IPS-20b (cell line): Measurements from ENCODE around the gene XRCC6.
"Not testable (repeated sequence)": the region's sequence is repeated elsewhere in the genome, so short reads cannot be mapped to it uniquely, and the experiment has no call there.

ENCODE experiments used
- H3K27ac ChIP-seq: one replicate; pipeline ENCODE4 v1.5.1; 2013; ENCODE audit warnings: low read length
- H3K27me3 ChIP-seq: 2 replicates; pipeline ENCODE4 v1.6.1; 2013; ENCODE audit warnings: mild to moderate bottlenecking, low read length, inconsistent platforms; ENCODE audit not compliant: insufficient read depth
- H3K36me3 ChIP-seq: 2 replicates; pipeline ENCODE4 v1.6.1; 2013; ENCODE audit warnings: low read depth, mild to moderate bottlenecking, inconsistent platforms, low read length, moderate library complexity; ENCODE audit not compliant: insufficient read depth
- H3K4me1 ChIP-seq: 2 replicates; pipeline ENCODE4 v1.6.1; 2013; ENCODE audit warnings: mild to moderate bottlenecking, control low read depth, inconsistent platforms, low read length, moderate library complexity; ENCODE audit not compliant: insufficient read depth
- H3K4me3 ChIP-seq: 2 replicates; pipeline ENCODE4 v1.5.1; 2013; ENCODE audit warnings: mild to moderate bottlenecking, low read length, inconsistent platforms
- H3K9ac ChIP-seq: 2 replicates; pipeline ENCODE4 v1.6.1; 2013; ENCODE audit warnings: low read depth, mild to moderate bottlenecking, inconsistent platforms, low read length, moderate library complexity
- H3K9me3 ChIP-seq: 2 replicates; pipeline ENCODE4 v1.6.1; 2013; ENCODE audit warnings: mild to moderate bottlenecking, low read depth, low read length, inconsistent platforms; ENCODE audit not compliant: insufficient read depth

XRCC6 gene

GRCh38 chr22:41584881-41585280 is 36.2 kb upstream of the XRCC6 start:
- H3K9me3 ChIP-seq: no peaks in the 10 kb centered on the region
- no peaks in the 10 kb centered on the region; the same call in 1 of the 2 replicates for H3K27me3 ChIP-seq
- H3K4me3 ChIP-seq: no peak overlapping the region
- no peaks in the 10 kb centered on the region; the same call in 1 of the 2 replicates for H3K4me1 ChIP-seq
- H3K9ac ChIP-seq: no peak overlapping the region
- H3K27ac ChIP-seq: no peak overlapping the region
- H3K36me3 ChIP-seq: no peaks in the 10 kb centered on the region

DNA sequence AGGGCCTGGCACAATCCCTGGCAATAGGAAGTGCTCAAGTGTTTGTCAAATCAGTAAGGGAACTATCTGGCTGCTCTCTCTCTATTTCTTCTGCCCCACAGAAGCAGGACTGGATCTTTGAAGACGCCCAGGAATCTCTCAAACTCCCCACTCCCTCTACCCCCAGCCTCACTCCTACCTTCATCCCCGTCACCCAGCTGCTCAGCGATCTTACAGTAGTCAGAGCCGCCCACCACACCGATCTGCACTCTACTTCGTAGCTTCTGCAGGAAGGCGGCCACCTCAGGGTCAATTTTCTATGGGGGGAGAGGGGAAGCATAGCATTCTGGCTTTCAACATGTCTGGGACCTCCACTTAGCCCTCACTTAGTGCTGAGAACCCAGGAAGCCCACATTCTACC is 35.2 kb upstream of the XRCC6 start:
- Histone ChIP-seq H3K4me3 (no peak overlapping the region), H3K36me3 (no peaks in the 10 kb centered on the region), H3K4me1 (no peaks in the 10 kb centered on the region; the same call in 1 of the 2 replicates), H3K9ac (no peak overlapping the region), H3K27me3 (no peaks in the 10 kb centered on the region; the same call in 1 of the 2 replicates), H3K27ac (no peak overlapping the region), H3K9me3 (no peaks in the 10 kb centered on the region)

DNA sequence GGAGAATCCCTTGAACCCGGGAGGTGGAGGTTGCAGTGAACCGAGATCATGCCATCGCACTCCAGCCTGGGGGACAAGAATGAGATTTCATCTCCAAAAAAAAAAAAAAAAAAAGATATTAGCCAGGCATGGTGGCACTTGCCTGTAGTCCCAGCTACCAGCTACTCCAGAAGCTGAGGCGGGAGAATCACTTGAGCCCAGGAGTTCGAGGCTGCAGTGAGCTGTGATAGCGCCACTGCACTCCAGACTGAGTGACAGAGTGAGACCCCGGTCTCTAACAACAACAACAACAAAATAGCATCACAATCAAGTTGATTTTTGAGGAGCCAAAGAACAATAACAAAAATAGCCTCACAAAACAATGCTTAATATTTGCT is 33.8 kb upstream of the XRCC6 start:
- Histone ChIP-seq H3K36me3 (no peaks in the 10 kb centered on the region), H3K27ac (no peak overlapping the region), H3K9ac (no peak overlapping the region), H3K4me1 (no peaks in the 10 kb centered on the region; the same call in 1 of the 2 replicates), H3K4me3 (no peak overlapping the region), H3K9me3 (no peaks in the 10 kb centered on the region), H3K27me3 (no peaks in the 10 kb centered on the region; the same call in 1 of the 2 replicates)

- H3K4me3 ChIP-seq: peak within 1 kb of the TSS; percentile 91
- H3K36me3 ChIP-seq: no peaks in the 10 kb centered on the region
- no peaks in the 10 kb centered on the region; the same call in 1 of the 2 replicates for H3K27me3 ChIP-seq
- no peaks in the 10 kb centered on the region; the same call in 1 of the 2 replicates for H3K4me1 ChIP-seq
- H3K9ac ChIP-seq: peak within 1 kb of the TSS; percentile 77; the same call in 1 of the 2 replicates
- no peak within 1 kb of the TSS for H3K27ac ChIP-seq
- H3K9me3 ChIP-seq: no peaks in the 10 kb centered on the region
These were observed 31.5 kb upstream of the XRCC6 start, which contains the start of gene PMM1 for GRCh38 chr22:41589391-41590241. PMM1 (minus strand) TSS chr22:41589840; CDS start chr22:41589805, 35 bp downstream.

GRCh38 chr22:41593336-41593960 is 27.6 kb upstream of the XRCC6 start:
- H3K4me3 ChIP-seq, H3K9me3 ChIP-seq, H3K27me3 ChIP-seq, H3K4me1 ChIP-seq, H3K36me3 ChIP-seq, H3K27ac ChIP-seq, H3K9ac ChIP-seq: not testable (repeated sequence)

DNA sequence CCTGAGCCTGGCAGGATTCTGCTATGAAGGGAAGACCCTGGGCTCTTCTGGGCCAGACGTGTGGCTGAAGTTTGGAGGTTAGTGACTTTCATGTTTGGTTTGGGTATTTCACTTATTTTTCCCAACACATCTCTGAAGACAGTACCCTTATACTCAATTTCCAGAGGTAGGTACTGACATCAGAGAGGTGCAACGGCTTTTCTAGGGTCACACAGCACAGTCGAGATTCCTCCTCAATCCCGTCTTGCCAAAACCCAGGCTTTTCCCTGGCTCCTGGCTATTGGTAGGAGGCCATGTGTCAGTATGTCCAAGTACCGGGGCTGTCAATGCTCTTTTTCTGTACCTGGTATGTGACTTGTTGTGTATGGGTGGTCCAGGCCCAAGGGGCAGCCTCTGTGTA is 25.4 kb upstream of the XRCC6 start:
- H3K4me1 ChIP-seq: no peaks in the 10 kb centered on the region

DNA sequence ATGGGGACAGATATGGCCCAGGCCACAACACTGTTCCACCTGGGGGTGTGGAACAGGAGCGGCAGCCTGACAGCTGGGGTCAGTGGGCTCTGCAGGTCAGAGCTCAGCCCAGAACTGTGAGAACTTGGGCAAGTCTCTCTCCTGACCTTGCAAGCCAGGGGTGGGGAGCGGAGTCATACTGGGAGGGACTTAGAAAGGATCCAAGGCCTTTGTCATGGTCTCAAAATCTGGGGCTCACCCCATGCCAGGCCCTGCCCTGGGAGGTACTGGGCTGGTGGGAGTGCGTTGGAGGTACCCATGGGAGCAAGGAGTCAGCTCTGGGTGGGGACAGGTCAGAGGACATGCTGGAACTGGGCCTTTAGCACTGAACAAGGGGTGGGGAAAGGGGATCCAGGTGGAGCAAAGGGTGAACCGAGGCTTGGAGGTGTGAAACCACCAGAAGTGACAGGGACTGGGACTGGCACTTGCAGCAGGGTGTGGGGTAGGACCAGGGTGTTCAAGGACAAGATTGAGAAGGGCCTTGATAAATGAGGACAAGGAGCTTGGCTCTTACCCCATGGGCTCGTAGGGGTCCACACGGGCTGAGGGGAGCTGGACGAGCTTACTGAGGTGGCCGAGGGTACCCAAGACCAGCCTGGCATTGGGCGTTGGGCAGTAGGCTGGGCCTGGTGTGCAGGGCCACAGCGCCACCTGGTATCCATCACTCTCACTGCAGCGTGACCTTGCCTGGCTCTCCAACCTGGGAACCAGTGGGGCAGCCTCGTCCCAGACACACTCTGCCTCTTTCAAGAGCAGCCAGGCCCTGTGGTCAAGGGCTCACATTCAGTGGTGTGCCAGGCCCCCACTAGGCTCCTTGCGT is 24.1 kb upstream of the XRCC6 start:
- no peak overlapping the region for H3K27ac ChIP-seq

More for the DNA sequence above, 25.4 kb upstream of the XRCC6 start:
- peaks cover 6% of the 10 kb centered on the region for H3K36me3 ChIP-seq
- no peaks in the 10 kb centered on the region for H3K9me3 ChIP-seq
- no peak overlapping the region for H3K27ac ChIP-seq
- H3K4me3 ChIP-seq: no peak overlapping the region
- no peak overlapping the region for H3K9ac ChIP-seq
- H3K27me3 ChIP-seq: no peaks in the 10 kb centered on the region

DNA sequence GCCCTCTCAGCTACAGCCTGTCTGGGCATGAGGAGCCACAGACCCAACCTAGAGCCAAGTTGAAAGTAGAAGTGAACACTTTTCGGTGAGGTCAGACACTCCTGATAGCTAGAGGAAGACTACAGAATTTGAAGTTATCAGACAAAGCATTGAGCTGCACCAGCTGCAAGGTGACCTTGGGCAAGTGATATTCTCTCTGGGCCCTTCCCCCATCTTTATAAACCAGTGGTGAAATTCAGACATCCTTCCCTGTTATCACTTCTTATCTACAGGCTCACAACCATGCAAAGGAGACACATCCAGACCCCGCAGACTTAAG is 23.5 kb upstream of the XRCC6 start:
- H3K36me3 ChIP-seq: peaks cover 22% of the 10 kb centered on the region
- no peak overlapping the region for H3K27ac ChIP-seq
- no peaks in the 10 kb centered on the region for H3K27me3 ChIP-seq
- H3K4me3 ChIP-seq: no peak overlapping the region
- H3K4me1 ChIP-seq: no peaks in the 10 kb centered on the region
- H3K9ac ChIP-seq: no peak overlapping the region
- no peaks in the 10 kb centered on the region for H3K9me3 ChIP-seq

More for the DNA sequence above, 24.1 kb upstream of the XRCC6 start:
- Histone ChIP-seq H3K4me3 (no peak overlapping the region), H3K9ac (no peak overlapping the region), H3K27me3 (no peaks in the 10 kb centered on the region), H3K4me1 (no peaks in the 10 kb centered on the region), H3K9me3 (no peaks in the 10 kb centered on the region), H3K36me3 (peaks cover 18% of the 10 kb centered on the region)

GRCh38 chr22:41598081-41598480 is 23.0 kb upstream of the XRCC6 start:
- Histone ChIP-seq H3K4me3 (no peak overlapping the region), H3K9me3 (no peaks in the 10 kb centered on the region), H3K27me3 (no peaks in the 10 kb centered on the region), H3K9ac (no peak overlapping the region), H3K27ac (no peak overlapping the region), H3K4me1 (no peaks in the 10 kb centered on the region), H3K36me3 (peaks cover 27% of the 10 kb centered on the region)

GRCh38 chr22:41598891-41599635 is 22.0 kb upstream of the XRCC6 start:
- Histone ChIP-seq H3K4me1 (no peaks in the 10 kb centered on the region), H3K36me3 (peaks cover 35% of the 10 kb centered on the region), H3K9ac (no peak overlapping the region), H3K27ac (no peak overlapping the region), H3K9me3 (no peaks in the 10 kb centered on the region), H3K4me3 (no peak overlapping the region), H3K27me3 (no peaks in the 10 kb centered on the region)

DNA sequence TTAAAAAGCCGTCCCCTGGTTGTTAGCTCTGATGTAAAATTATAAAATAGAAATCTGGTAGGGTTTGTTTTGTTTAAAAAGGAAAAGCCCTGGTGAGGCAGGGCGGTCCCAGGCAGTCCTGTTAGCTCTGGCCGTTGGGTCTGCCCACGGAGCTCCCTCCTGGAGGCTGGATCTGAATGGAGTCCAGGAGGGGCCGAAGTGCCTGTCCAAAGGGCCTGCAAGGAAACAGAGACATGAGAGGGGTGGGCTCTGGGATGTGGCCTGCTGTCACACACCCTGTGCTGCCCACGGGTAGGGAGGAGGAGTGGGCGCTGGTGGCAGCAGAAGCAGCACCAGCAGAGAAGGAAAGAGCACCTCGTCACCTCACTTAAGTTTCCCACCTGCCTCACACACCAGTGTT is 20.1 kb upstream of the XRCC6 start:
- peaks cover 48% of the 10 kb centered on the region for H3K36me3 ChIP-seq
- no peak overlapping the region for H3K4me3 ChIP-seq
- no peaks in the 10 kb centered on the region for H3K27me3 ChIP-seq

More for the DNA sequence above, 20.1 kb upstream of the XRCC6 start:
- no peaks in the 10 kb centered on the region for H3K4me1 ChIP-seq
- H3K9ac ChIP-seq: no peak overlapping the region
- H3K9me3 ChIP-seq: no peaks in the 10 kb centered on the region
- no peak overlapping the region for H3K27ac ChIP-seq
